Activated CD4-positive, alpha-beta memory T cell treated with anti-CD3 and anti-CD28 coated beads, Interleukin-2, amount 10 ng/mL, durations not matched to agents 7 days and 5 days (primary cell): Measurements from ENCODE around the gene BBX. TPM values are rescaled to one million over a fixed set of nuclear protein-coding genes. Genes with fewer than 3 reads are reported as not detected.

Source experiments
- CTCF ChIA-PET: fragments of 350-600 bp; sonication (Branson Sonifier 250); formaldehyde crosslinking; loops from one replicate; lab custom pipeline; 2021; ENCODE audit warnings: antibody characterized with exemption, inconsistent platforms; lab: Charles Lee
- POLR2A ChIA-PET: fragments of 350-600 bp; sonication (Branson Sonifier 250); formaldehyde crosslinking; loops from one replicate; lab custom pipeline; 2021; ENCODE audit warnings: antibody characterized with exemption; lab: Charles Lee
- DNase-seq: peaks from one replicate; pipeline ENCODE4 v3.0.0-alpha.2; 2020
- H3K27ac Mint-ChIP-seq: one replicate; pipeline ENCODE4 v1.8.0; 2021; ENCODE audit warnings: mild to moderate bottlenecking, mixed read lengths
- H3K27me3 Mint-ChIP-seq: one replicate; pipeline ENCODE4 v1.8.0; 2021; ENCODE audit warnings: mixed read lengths
- H3K36me3 Mint-ChIP-seq: one replicate; pipeline ENCODE4 v1.8.0; 2021; ENCODE audit warnings: low read depth, mixed read lengths
- H3K4me1 Mint-ChIP-seq: one replicate; pipeline ENCODE4 v1.8.0; 2021; ENCODE audit warnings: mixed read lengths
- H3K4me3 Mint-ChIP-seq: one replicate; pipeline ENCODE4 v1.8.0; 2021; ENCODE audit warnings: mild to moderate bottlenecking, mixed read lengths
- H3K9me3 Mint-ChIP-seq: one replicate; pipeline ENCODE4 v1.8.0; 2021; ENCODE audit warnings: mixed read lengths
- total RNA-seq, 2 experiments: library from RNA; stranded (reverse); gene quantifications; one replicate each; pipeline ENCODE4 v1.2.3, GENCODE V29; 2021

The BBX gene
- total RNA-seq, 2 experiments from 2014 or later, result 38.9 to 42.4 TPM

DNA sequence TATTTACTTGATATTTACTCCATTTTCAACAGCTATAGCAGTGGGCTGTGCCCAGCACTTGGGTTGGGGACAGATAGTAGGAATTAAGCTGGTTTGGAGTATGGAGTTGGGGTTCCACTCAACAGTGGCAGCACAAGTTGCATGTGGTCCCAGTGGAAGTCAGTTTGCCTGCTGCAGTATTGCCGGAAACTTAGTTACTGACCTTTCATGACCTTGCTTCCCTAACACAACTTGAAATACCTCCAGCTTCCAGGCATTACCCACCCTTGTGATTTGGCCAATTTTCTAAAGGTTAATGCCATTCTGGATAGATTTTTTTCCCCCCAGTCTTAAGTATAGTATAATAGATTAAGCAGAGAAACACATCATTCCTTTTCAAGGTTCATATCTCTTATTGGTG, 68.0 kb downstream of the BBX start:
- CTCF ChIA-PET, result no interaction called here
- Mint-ChIP-seq H3K27ac (no peak overlapping the region), H3K36me3 (peaks cover 3% of the 10 kb centered on the region), H3K4me1 (peaks cover 9% of the 10 kb centered on the region), H3K9me3 (no peaks in the 10 kb centered on the region), H3K4me3 (no peak overlapping the region), H3K27me3 (no peaks in the 10 kb centered on the region)
- POLR2A ChIA-PET, result interaction anchor here (1.5 kb wide), 1 partner anchor 8 kb away, joined by 3 read pairs; no protein-coding TSS in a partner anchor
- DNase-seq, result no peak

DNA sequence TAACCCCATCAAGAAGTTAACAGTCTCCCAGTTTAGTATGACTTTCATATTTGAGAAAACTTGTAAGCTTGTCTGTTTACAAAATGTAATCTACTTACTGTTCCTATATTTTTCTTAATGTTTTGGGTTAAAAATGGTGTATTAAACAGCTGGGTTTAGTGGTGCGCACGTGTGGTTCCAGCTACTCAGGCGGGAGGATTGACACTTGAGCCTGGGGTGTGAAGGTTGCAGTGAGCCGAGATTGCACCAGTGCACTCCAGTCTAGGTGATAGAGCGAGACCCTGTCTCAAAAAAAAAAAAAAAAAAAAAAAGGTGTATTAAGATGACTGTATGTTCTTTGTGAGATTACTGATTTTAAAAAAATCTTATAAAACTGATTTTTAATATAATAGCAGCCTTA, 69.3 kb downstream of the BBX start:
- CTCF ChIA-PET, result interaction anchor here (1.6 kb wide), 1 partner anchor 17 kb away, joined by 3 read pairs; no protein-coding TSS in a partner anchor
- Mint-ChIP-seq H3K27me3 (no peaks in the 10 kb centered on the region), H3K36me3 (peaks cover 3% of the 10 kb centered on the region), H3K9me3 (no peaks in the 10 kb centered on the region), H3K27ac (no peak overlapping the region), H3K4me3 (no peak overlapping the region), H3K4me1 (peaks cover 12% of the 10 kb centered on the region)
- POLR2A ChIA-PET, result interaction anchor here (1.5 kb wide), 1 partner anchor 7 kb away, joined by 3 read pairs; no protein-coding TSS in a partner anchor
- DNase-seq, result no peak

DNA sequence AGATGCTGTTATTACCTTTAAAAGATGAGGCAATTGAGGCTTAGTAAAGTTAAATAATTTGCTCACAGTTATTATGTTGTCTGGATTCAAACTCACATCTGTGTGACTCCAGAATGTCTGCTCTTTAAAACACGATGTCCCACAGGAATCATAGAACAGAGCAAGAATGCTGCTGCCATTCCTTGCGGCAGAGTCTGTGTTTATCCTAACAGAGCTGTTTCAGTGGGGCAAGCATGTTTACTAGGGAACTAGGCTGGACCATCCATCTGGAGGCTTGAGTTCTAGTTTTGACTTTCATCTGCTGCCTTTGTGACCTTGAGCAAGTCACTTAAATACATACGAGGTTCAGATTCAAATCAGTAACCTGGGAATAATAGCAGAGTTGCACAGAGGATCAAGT, 72.1 kb downstream of the BBX start:
- Mint-ChIP-seq H3K4me3 (no peak overlapping the region), H3K9me3 (no peaks in the 10 kb centered on the region), H3K27me3 (no peaks in the 10 kb centered on the region), H3K36me3 (no peaks in the 10 kb centered on the region), H3K27ac (no peak overlapping the region), H3K4me1 (peaks cover 29% of the 10 kb centered on the region)
- CTCF ChIA-PET, result no interaction called here
- DNase-seq, result no peak
- POLR2A ChIA-PET, result no interaction called here

DNA sequence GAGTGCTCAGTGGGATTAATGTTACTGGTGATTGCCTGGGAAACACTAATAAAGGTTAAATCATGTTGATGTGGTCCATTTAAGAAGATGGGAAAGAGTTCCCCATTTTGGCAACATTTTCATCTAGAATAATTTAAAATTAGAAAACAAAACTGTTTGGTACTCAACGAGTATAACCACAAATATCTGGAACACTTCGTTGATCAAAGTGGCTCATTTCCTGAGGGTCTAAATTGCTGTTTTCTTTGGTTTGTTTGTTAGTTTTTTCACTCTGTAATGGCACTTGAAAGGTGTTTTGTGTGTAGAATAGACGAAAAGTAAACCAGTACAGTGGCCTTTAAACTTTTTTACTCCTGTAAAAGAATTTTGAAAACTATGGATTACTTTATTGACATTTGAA, 73.9 kb downstream of the BBX start:
- no peak for DNase-seq
- H3K4me1 Mint-ChIP-seq, result peaks cover 42% of the 10 kb centered on the region
- no peak overlapping the region for H3K4me3 Mint-ChIP-seq
- no peaks in the 10 kb centered on the region for H3K9me3 Mint-ChIP-seq
- no peak overlapping the region for H3K27ac Mint-ChIP-seq
- peaks cover 7% of the 10 kb centered on the region for H3K36me3 Mint-ChIP-seq
- ChIA-PET CTCF (no interaction called here), POLR2A (no interaction called here)
- no peaks in the 10 kb centered on the region for H3K27me3 Mint-ChIP-seq

GRCh38 chr3:107598926-107599771, 76.4 kb downstream of the BBX start:
- peaks cover 42% of the 10 kb centered on the region for H3K4me1 Mint-ChIP-seq

DNA sequence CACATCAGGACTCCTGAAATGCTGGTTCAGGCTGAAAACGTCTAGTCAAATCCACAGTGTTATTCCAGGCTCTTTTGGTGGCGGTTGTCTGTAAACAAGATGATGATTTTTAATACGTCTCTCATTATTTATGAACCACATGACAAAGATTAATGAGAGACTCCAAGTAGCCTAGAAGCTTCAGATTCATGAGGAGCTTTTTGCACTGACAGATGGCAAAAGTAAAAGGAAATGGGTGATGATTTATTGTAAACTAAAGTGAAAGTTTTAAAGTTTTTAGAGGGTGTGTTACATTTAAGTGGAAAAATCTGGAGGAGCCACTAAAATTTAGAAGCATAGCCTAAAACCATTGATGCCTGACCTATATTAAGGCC, 77.0 kb downstream of the BBX start:
- H3K36me3 Mint-ChIP-seq, result peaks cover 12% of the 10 kb centered on the region
- H3K27ac Mint-ChIP-seq, result peak overlapping the region; percentile 86
- peaks cover 42% of the 10 kb centered on the region for H3K4me1 Mint-ChIP-seq
- H3K27me3 Mint-ChIP-seq, result no peaks in the 10 kb centered on the region
- DNase-seq, result no peak
- ChIA-PET CTCF (interaction anchor here (0.6 to 2.0 kb wide), 9 partner anchors 23 to 328 kb away, joined by 3 to 6 read pairs (median 3); no protein-coding TSS in a partner anchor), POLR2A (interaction anchor here (0.9 to 3.9 kb wide), 7 partner anchors 8 to 359 kb away, joined by 3 to 18 read pairs (median 4); no protein-coding TSS in a partner anchor)
- H3K9me3 Mint-ChIP-seq, result no peaks in the 10 kb centered on the region
- H3K4me3 Mint-ChIP-seq, result peak overlapping the region; percentile 78

More at GRCh38 chr3:107598926-107599771, 76.4 kb downstream of the BBX start:
- Mint-ChIP-seq H3K27me3 (no peaks in the 10 kb centered on the region), H3K9me3 (no peaks in the 10 kb centered on the region), H3K27ac (peak overlapping the region; percentile 86), H3K36me3 (peaks cover 12% of the 10 kb centered on the region), H3K4me3 (peak overlapping the region; percentile 78)
- ChIA-PET POLR2A (interaction anchor here (0.9 to 3.9 kb wide), 9 partner anchors 8 to 358 kb away, joined by 3 to 18 read pairs (median 4); no protein-coding TSS in a partner anchor), CTCF (interaction anchor here (0.7 to 2.0 kb wide), 9 partner anchors 23 to 329 kb away, joined by 3 to 6 read pairs (median 3); no protein-coding TSS in a partner anchor)
- peak; percentile 55 for DNase-seq

DNA sequence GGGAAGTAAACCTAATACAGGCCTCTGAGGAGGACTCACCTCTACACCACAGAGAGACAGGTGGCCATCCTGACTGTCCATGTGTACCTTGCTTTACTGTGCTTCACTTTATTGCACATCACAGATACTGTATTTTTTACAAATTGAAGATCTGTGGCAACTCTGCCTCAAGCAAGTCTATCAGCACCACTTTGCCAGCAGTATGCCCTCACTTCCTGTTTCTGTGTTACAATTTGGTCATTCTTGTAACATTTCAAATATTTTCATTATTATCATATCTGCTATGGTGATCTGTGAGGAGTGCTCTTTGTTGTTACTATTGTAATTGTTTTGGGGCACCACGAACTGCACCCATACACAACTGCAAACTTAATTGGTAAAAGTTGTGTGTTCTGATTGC, 78.0 kb downstream of the BBX start:
- ChIA-PET POLR2A (interaction anchor here (1.4 to 3.9 kb wide), 2 partner anchors 76 to 360 kb away, joined by 4 to 18 read pairs; no protein-coding TSS in a partner anchor), CTCF (no interaction called here)
- Mint-ChIP-seq H3K9me3 (no peaks in the 10 kb centered on the region), H3K27me3 (no peaks in the 10 kb centered on the region), H3K4me1 (peaks cover 42% of the 10 kb centered on the region), H3K27ac (no peak overlapping the region), H3K36me3 (peaks cover 12% of the 10 kb centered on the region), H3K4me3 (no peak overlapping the region)
- no peak for DNase-seq

GRCh38 chr3:107604057-107604822, 81.5 kb downstream of the BBX start:
- Mint-ChIP-seq H3K4me3 (no peak overlapping the region), H3K4me1 (peaks cover 22% of the 10 kb centered on the region), H3K36me3 (peaks cover 28% of the 10 kb centered on the region), H3K27ac (no peak overlapping the region), H3K27me3 (no peaks in the 10 kb centered on the region), H3K9me3 (peaks cover 2% of the 10 kb centered on the region)
- ChIA-PET CTCF (no interaction called here), POLR2A (no interaction called here)
- DNase-seq, result no peak

DNA sequence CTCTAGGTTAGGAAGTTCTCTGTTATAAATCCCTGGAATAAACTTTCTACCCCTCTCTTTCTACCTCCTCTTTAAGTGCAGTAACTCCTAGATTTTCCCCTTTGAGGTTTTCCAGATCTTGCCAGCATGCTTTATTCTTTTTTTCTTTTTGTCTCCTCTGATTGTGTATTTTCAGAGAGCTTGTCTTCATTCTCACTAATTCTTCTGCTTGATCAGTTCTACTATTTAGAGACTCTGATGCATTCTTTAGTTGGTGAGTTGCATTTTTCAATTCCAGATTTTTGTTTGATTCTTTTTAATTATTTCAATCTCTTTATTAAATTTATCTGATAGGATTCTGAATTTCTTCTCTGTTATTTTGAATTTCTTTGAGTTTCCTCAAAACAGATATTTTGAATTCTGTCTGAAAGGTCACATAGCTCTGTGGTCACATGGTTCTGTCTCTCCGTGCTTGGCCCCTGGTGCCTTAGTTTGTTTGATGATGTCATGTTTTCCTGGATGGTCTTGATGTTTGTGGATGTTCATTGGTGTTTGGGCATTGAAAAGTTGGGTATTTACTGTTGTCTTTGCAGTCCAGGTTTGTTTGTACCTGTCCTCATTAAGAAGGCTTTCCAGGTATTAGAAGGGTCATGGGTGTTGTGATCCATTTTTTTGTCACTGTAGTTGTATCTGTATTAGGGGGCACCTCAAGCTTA, 89.2 kb downstream of the BBX start:
- CTCF ChIA-PET, result no interaction called here
- Mint-ChIP-seq H3K36me3 (peaks cover 32% of the 10 kb centered on the region), H3K9me3 (peaks cover 12% of the 10 kb centered on the region), H3K27me3 (no peaks in the 10 kb centered on the region), H3K4me1 (no peaks in the 10 kb centered on the region), H3K4me3 (no peak overlapping the region), H3K27ac (no peak overlapping the region)
- POLR2A ChIA-PET, result no interaction called here
- no peak for DNase-seq

GRCh38 chr3:107612664-107613084, 89.9 kb downstream of the BBX start:
- Mint-ChIP-seq H3K36me3 (peaks cover 28% of the 10 kb centered on the region), H3K27me3 (no peaks in the 10 kb centered on the region), H3K9me3 (peaks cover 12% of the 10 kb centered on the region), H3K4me3 (no peak overlapping the region), H3K27ac (no peak overlapping the region), H3K4me1 (no peaks in the 10 kb centered on the region)
- DNase-seq, result no peak
- ChIA-PET CTCF (no interaction called here), POLR2A (no interaction called here)

- no peaks in the 10 kb centered on the region for H3K36me3 Mint-ChIP-seq
- H3K27me3 Mint-ChIP-seq, result no peaks in the 10 kb centered on the region
- no peak for DNase-seq
- no peak overlapping the region for H3K27ac Mint-ChIP-seq
- CTCF ChIA-PET, result no interaction called here
- POLR2A ChIA-PET, result no interaction called here
- H3K9me3 Mint-ChIP-seq, result no peaks in the 10 kb centered on the region
- H3K4me3 Mint-ChIP-seq, result no peak overlapping the region
- H3K4me1 Mint-ChIP-seq, result no peaks in the 10 kb centered on the region
Measured at GRCh38 chr3:107619549-107619948, 96.8 kb downstream of the BBX start.

GRCh38 chr3:107620534-107620933, 97.8 kb downstream of the BBX start:
- Mint-ChIP-seq H3K27me3 (no peaks in the 10 kb centered on the region), H3K4me1 (no peaks in the 10 kb centered on the region), H3K4me3 (no peak overlapping the region), H3K9me3 (no peaks in the 10 kb centered on the region), H3K36me3 (no peaks in the 10 kb centered on the region), H3K27ac (no peak overlapping the region)
- POLR2A ChIA-PET, result no interaction called here
- DNase-seq, result no peak
- CTCF ChIA-PET, result no interaction called here
